ENCODE measurements around the gene MAML3. TPM values are rescaled to one million over a fixed set of nuclear protein-coding genes. Genes with fewer than 3 reads are reported as not detected.

MAML3 gene
- total and polyA plus RNA-seq, 7 experiments from 2014 or later = 0.53 to 9.4 (median 3.3) TPM

GRCh38 chr4:140118931-140119640 is 34.9 kb downstream of the MAML3 start:
- Histone ChIP-seq H3K4me1 (ENCODE audit: control insufficient read depth in 2 of 2, insufficient read depth in 2 of 2, low read length in 2 of 2) (peaks cover 0 to 19% of the 10 kb centered on the region in 2 donors), H3K27ac (ENCODE audit: low read depth, low read length) (no peak overlapping the region), H3K9me3 (ENCODE audit: control insufficient read depth in 2 of 3, low read length in 3 of 3) (no peaks in the 10 kb centered on the region), H3K36me3 (ENCODE audit: control insufficient read depth in 2 of 3, insufficient read depth in 3 of 3, low read length in 3 of 3) (no peaks in the 10 kb centered on the region), H3K27me3 (ENCODE audit: control insufficient read depth in 2 of 2, insufficient read depth in 2 of 2, low read length in 2 of 2) (no peaks in the 10 kb centered on the region), H3K4me3 (ENCODE audit: low read length) (no peak overlapping the region)
- ChIA-PET CTCF (interaction anchor here (1.2 kb wide), 1 partner anchor 10 kb away, joined by 3 read pairs; no protein-coding TSS in a partner anchor), POLR2A (no interaction called here)
- intact Hi-C loops (cut with micrococcal nuclease) = loop anchor here in 1 of 2 donors (5.0 kb wide), 1 partner anchor 47 kb away; no protein-coding TSS in a partner anchor
- Mint-ChIP-seq H3K4me3 (no peak overlapping the region), H3K27me3 (peaks cover 0 to 21% (median 0%) of the 10 kb centered on the region in 5 donors), H3K9me3 (peaks cover 0 to 2% (median 0%) of the 10 kb centered on the region in 11 donors), H3K36me3 (peaks cover 0 to 5% (median 0%) of the 10 kb centered on the region in 5 donors), H3K27ac (no peak overlapping the region), H3K4me1 (peaks cover 21 to 43% (median 31%) of the 10 kb centered on the region in 7 donors)
- DNase-seq (no peak), ATAC-seq (no peak)

GRCh38 chr4:140117947-140118346 is 36.0 kb downstream of the MAML3 start:
- Mint-ChIP-seq H3K4me1 (peaks cover 18 to 32% (median 22%) of the 10 kb centered on the region in 7 donors), H3K4me3 (no peak overlapping the region), H3K27ac (no peak overlapping the region), H3K9me3 (peaks cover 0 to 2% (median 0%) of the 10 kb centered on the region in 11 donors), H3K27me3 (peaks cover 0 to 17% (median 0%) of the 10 kb centered on the region in 5 donors), H3K36me3 (peaks cover 0 to 4% (median 0%) of the 10 kb centered on the region in 5 donors)
- no peak overlapping the region for H3K4me3 ChIP-seq (ENCODE audit: low read length)
- ATAC-seq = no peak
- no peak for DNase-seq
- H3K27me3 ChIP-seq (ENCODE audit: control insufficient read depth in 2 of 2, insufficient read depth in 2 of 2, low read length in 2 of 2) = no peaks in the 10 kb centered on the region
- ChIA-PET POLR2A (no interaction called here), CTCF (no interaction called here)
- H3K4me1 ChIP-seq (ENCODE audit: control insufficient read depth in 2 of 2, insufficient read depth in 2 of 2, low read length in 2 of 2) = peaks cover 0 to 9% of the 10 kb centered on the region in 2 donors
- no peaks in the 10 kb centered on the region for H3K9me3 ChIP-seq (ENCODE audit: control insufficient read depth in 2 of 3, low read length in 3 of 3)
- no peaks in the 10 kb centered on the region for H3K36me3 ChIP-seq (ENCODE audit: control insufficient read depth in 2 of 3, insufficient read depth in 3 of 3, low read length in 3 of 3)
- intact Hi-C loops (cut with micrococcal nuclease) = loop anchor here in 1 of 2 donors (2.0 to 5.0 kb wide), 2 partner anchors 33 to 46 kb away; no protein-coding TSS in a partner anchor
- H3K27ac ChIP-seq (ENCODE audit: low read depth, low read length) = no peak overlapping the region

- peaks cover 0 to 7% of the 10 kb centered on the region in 2 donors for H3K4me1 ChIP-seq (ENCODE audit: control insufficient read depth in 2 of 2, insufficient read depth in 2 of 2, low read length in 2 of 2)
- H3K4me3 ChIP-seq (ENCODE audit: low read length) = no peak overlapping the region
- DNase-seq (no peak), ATAC-seq (peak; percentile 79)
- no peaks in the 10 kb centered on the region for H3K9me3 ChIP-seq (ENCODE audit: control insufficient read depth in 2 of 3, low read length in 3 of 3)
- ChIA-PET CTCF (interaction anchor here (0.7 to 1.7 kb wide), 4 partner anchors 27 to 64 kb away, joined by 3 to 4 read pairs (median 4); no protein-coding TSS in a partner anchor), POLR2A (interaction anchor here (1.0 to 1.6 kb wide), 2 partner anchors 34 to 46 kb away, joined by 3 to 5 read pairs; no protein-coding TSS in a partner anchor)
- intact Hi-C loops (cut with micrococcal nuclease) = loop anchor here (1.0 to 5.0 kb wide), 4 partner anchors 12 to 44 kb away; no protein-coding TSS in a partner anchor
- Mint-ChIP-seq H3K27me3 (peaks cover 0 to 14% (median 0%) of the 10 kb centered on the region in 5 donors), H3K27ac (peak overlapping the region in 6 of 9 donors; percentile 6 to 60 (median 24)), H3K36me3 (peaks cover 0 to 4% (median 0%) of the 10 kb centered on the region in 5 donors), H3K4me1 (peaks cover 15 to 23% (median 18%) of the 10 kb centered on the region in 7 donors), H3K4me3 (peak overlapping the region in 6 of 10 donors; percentile 3 to 37 (median 18)), H3K9me3 (peaks cover 0 to 2% (median 0%) of the 10 kb centered on the region in 11 donors)
- no peak overlapping the region for H3K27ac ChIP-seq (ENCODE audit: low read depth, low read length)
- no peaks in the 10 kb centered on the region for H3K36me3 ChIP-seq (ENCODE audit: control insufficient read depth in 2 of 3, insufficient read depth in 3 of 3, low read length in 3 of 3)
- no peaks in the 10 kb centered on the region for H3K27me3 ChIP-seq (ENCODE audit: control insufficient read depth in 2 of 2, insufficient read depth in 2 of 2, low read length in 2 of 2)
Measured at GRCh38 chr4:140116442-140117104, 37.4 kb downstream of the MAML3 start.

- no peaks in the 10 kb centered on the region for H3K27me3 ChIP-seq (ENCODE audit: control insufficient read depth in 2 of 2, insufficient read depth in 2 of 2, low read length in 2 of 2)
- no peak overlapping the region for H3K4me3 Mint-ChIP-seq
- intact Hi-C loops (cut with micrococcal nuclease) = loop anchor here (2.0 to 5.0 kb wide), 2 partner anchors 18 to 43 kb away; no protein-coding TSS in a partner anchor
- peaks cover 0 to 7% of the 10 kb centered on the region in 2 donors for H3K4me1 ChIP-seq (ENCODE audit: control insufficient read depth in 2 of 2, insufficient read depth in 2 of 2, low read length in 2 of 2)
- no peak overlapping the region for H3K27ac ChIP-seq (ENCODE audit: low read depth, low read length)
- DNase-seq = no peak
- peaks cover 0 to 2% (median 0%) of the 10 kb centered on the region in 11 donors for H3K9me3 Mint-ChIP-seq
- H3K9me3 ChIP-seq (ENCODE audit: control insufficient read depth in 2 of 3, low read length in 3 of 3) = no peaks in the 10 kb centered on the region
- POLR2A ChIA-PET = no interaction called here
- H3K27ac Mint-ChIP-seq = peak overlapping the region in 1 of 9 donors; percentile 16
- peaks cover 15 to 23% (median 18%) of the 10 kb centered on the region in 7 donors for H3K4me1 Mint-ChIP-seq
- H3K4me3 ChIP-seq (ENCODE audit: low read length) = no peak overlapping the region
- CTCF ChIA-PET = no interaction called here
- peaks cover 0 to 4% (median 0%) of the 10 kb centered on the region in 5 donors for H3K36me3 Mint-ChIP-seq
- ATAC-seq = no peak
- peaks cover 0 to 13% (median 0%) of the 10 kb centered on the region in 5 donors for H3K27me3 Mint-ChIP-seq
- H3K36me3 ChIP-seq (ENCODE audit: control insufficient read depth in 2 of 3, insufficient read depth in 3 of 3, low read length in 3 of 3) = no peaks in the 10 kb centered on the region
Measured at GRCh38 chr4:140115140-140115539, 38.8 kb downstream of the MAML3 start.

GRCh38 chr4:140113653-140114052 is 40.3 kb downstream of the MAML3 start:
- H3K27me3 ChIP-seq (ENCODE audit: control insufficient read depth in 2 of 2, insufficient read depth in 2 of 2, low read length in 2 of 2) = no peaks in the 10 kb centered on the region
- no peak overlapping the region for H3K27ac Mint-ChIP-seq
- ChIA-PET CTCF (interaction anchor here (1.1 kb wide), 1 partner anchor 62 kb away, joined by 3 read pairs; no protein-coding TSS in a partner anchor), POLR2A (no interaction called here)
- H3K27me3 Mint-ChIP-seq = peaks cover 0 to 18% (median 0%) of the 10 kb centered on the region in 5 donors
- DNase-seq (no peak), ATAC-seq (no peak)
- H3K36me3 Mint-ChIP-seq = no peaks in the 10 kb centered on the region
- H3K27ac ChIP-seq (ENCODE audit: low read depth, low read length) = no peak overlapping the region
- peaks cover 0 to 2% (median 0%) of the 10 kb centered on the region in 11 donors for H3K9me3 Mint-ChIP-seq
- no peak overlapping the region for H3K4me3 ChIP-seq (ENCODE audit: low read length)
- H3K4me1 ChIP-seq (ENCODE audit: control insufficient read depth in 2 of 2, insufficient read depth in 2 of 2, low read length in 2 of 2) = peaks cover 0 to 7% of the 10 kb centered on the region in 2 donors
- H3K9me3 ChIP-seq (ENCODE audit: control insufficient read depth in 2 of 3, low read length in 3 of 3) = no peaks in the 10 kb centered on the region
- intact Hi-C loops (cut with micrococcal nuclease) = loop anchor here in 1 of 2 donors (2.0 kb wide), 1 partner anchor 19 kb away; no protein-coding TSS in a partner anchor
- H3K36me3 ChIP-seq (ENCODE audit: control insufficient read depth in 2 of 3, insufficient read depth in 3 of 3, low read length in 3 of 3) = no peaks in the 10 kb centered on the region
- no peak overlapping the region for H3K4me3 Mint-ChIP-seq
- H3K4me1 Mint-ChIP-seq = peaks cover 19 to 28% (median 23%) of the 10 kb centered on the region in 7 donors

GRCh38 chr4:140112576-140112975 is 41.4 kb downstream of the MAML3 start:
- Histone ChIP-seq H3K9me3 (ENCODE audit: control insufficient read depth in 2 of 3, low read length in 3 of 3) (no peaks in the 10 kb centered on the region), H3K4me3 (ENCODE audit: low read length) (no peak overlapping the region), H3K27me3 (ENCODE audit: control insufficient read depth in 2 of 2, insufficient read depth in 2 of 2, low read length in 2 of 2) (no peaks in the 10 kb centered on the region), H3K36me3 (ENCODE audit: control insufficient read depth in 2 of 3, insufficient read depth in 3 of 3, low read length in 3 of 3) (no peaks in the 10 kb centered on the region), H3K27ac (ENCODE audit: low read depth, low read length) (no peak overlapping the region), H3K4me1 (ENCODE audit: control insufficient read depth in 2 of 2, insufficient read depth in 2 of 2, low read length in 2 of 2) (peaks cover 0 to 7% of the 10 kb centered on the region in 2 donors)
- H3K9me3 Mint-ChIP-seq = peaks cover 0 to 3% (median 0%) of the 10 kb centered on the region in 11 donors
- H3K27ac Mint-ChIP-seq = peak overlapping the region in 1 of 9 donors; percentile 52
- CTCF ChIA-PET = no interaction called here
- POLR2A ChIA-PET = interaction anchor here (0.8 to 1.9 kb wide), 3 partner anchors 8 to 18 kb away, joined by 3 to 4 read pairs (median 4); no protein-coding TSS in a partner anchor
- H3K27me3 Mint-ChIP-seq = peaks cover 0 to 26% (median 0%) of the 10 kb centered on the region in 5 donors
- ATAC-seq = no peak
- intact Hi-C loops (cut with micrococcal nuclease) = no loop called here
- H3K36me3 Mint-ChIP-seq = no peaks in the 10 kb centered on the region
- no peak for DNase-seq
- peaks cover 23 to 35% (median 33%) of the 10 kb centered on the region in 7 donors for H3K4me1 Mint-ChIP-seq
- H3K4me3 Mint-ChIP-seq = no peak overlapping the region

All from naive thymus-derived CD4-positive, alpha-beta T cell (primary cell).